ENCODE data around the gene TRPV2. TPM values are rescaled to one million over a fixed set of nuclear protein-coding genes. Genes with fewer than 3 reads are reported as not detected.

Gene TRPV2
- total and polyA plus RNA-seq, 7 donors: 1.6 to 10.3 (median 3.9) TPM

- no peak overlapping the region for H3K4me3 ChIP-seq
- TF ChIP-seq CTCF (IDR thresholded peaks at IDR 0.05): no peak
- peaks cover 2 to 4% of the 10 kb centered on the region in 2 donors for H3K36me3 ChIP-seq (ENCODE audit: insufficient read depth in 1 of 2, low read depth in 1 of 2)
- H3K4me1 ChIP-seq: no peaks in the 10 kb centered on the region
- ATAC-seq: no peak
- intact Hi-C loops (cut with DNase I): loop anchor here (1.0 to 5.0 kb wide), 4 partner anchors 67 to 134 kb away; no protein-coding TSS in a partner anchor
- DNase-seq: no peak
- H3K27me3 ChIP-seq (ENCODE audit: insufficient read depth in 3 of 3, low read length in 2 of 3): no peaks in the 10 kb centered on the region
- WGBS, 3 donors: 75 to 82% (median 81%) methylated on average over 4 of the region's 4 CpGs
- H3K9me3 ChIP-seq: no peaks in the 10 kb centered on the region
- H3K27ac ChIP-seq: no peak overlapping the region
These were observed 38.1 kb downstream of the TRPV2 start for GRCh38 chr17:16453493-16453851.

GRCh38 chr17:16455997-16456741, 40.8 kb downstream of the TRPV2 start:
- ATAC-seq (no peak), DNase-seq (no peak)
- Histone ChIP-seq H3K27me3 (ENCODE audit: insufficient read depth in 3 of 3, low read length in 2 of 3) (no peaks in the 10 kb centered on the region), H3K36me3 (ENCODE audit: insufficient read depth in 1 of 2, low read depth in 1 of 2) (no peaks in the 10 kb centered on the region), H3K4me1 (no peaks in the 10 kb centered on the region), H3K9me3 (no peaks in the 10 kb centered on the region), H3K27ac (no peak overlapping the region), H3K4me3 (no peak overlapping the region)
- WGBS, 3 donors: 90 to 92% (median 92%) methylated on average over 5 of the region's 5 CpGs
- TF ChIP-seq CTCF (IDR thresholded peaks at IDR 0.05): no peak
- intact Hi-C loops (cut with DNase I): no loop called here

DNA sequence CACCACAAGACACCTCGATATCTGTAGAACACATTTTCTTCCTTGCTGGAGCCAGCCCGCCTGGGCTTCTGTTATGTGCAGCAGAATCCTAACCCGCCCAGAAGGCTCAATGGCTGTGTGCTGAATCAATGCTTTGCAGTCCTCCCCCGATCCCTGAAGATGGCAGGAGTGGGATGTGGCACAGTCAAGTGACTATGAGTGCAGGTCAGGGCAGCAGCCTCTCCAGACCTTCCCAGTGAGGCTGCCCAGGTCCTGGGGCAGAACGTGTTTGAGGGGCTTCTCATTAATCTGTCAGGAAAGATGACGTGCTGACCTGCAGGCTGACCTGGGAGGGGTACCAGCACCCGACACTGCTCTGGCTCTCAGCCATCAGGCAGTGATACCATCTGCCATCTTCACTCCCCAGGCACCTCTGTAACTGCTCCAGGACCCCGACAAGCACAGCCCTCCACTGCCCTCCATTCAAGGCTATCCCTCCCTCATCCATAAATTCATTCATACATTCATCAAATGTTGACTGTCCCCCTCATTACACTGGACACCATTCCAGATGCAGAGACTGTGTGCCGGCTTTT, 41.5 kb downstream of the TRPV2 start:
- no peaks in the 10 kb centered on the region for H3K27me3 ChIP-seq (ENCODE audit: insufficient read depth in 3 of 3, low read length in 2 of 3)
- WGBS, 3 donors: 90 to 91% (median 90%) methylated on average over 9 of the region's 9 CpGs

GRCh38 chr17:16459271-16459670, 43.9 kb downstream of the TRPV2 start:
- WGBS, 3 donors: 80 to 93% (median 84%) methylated on average over 11 of the region's 11 CpGs
- intact Hi-C loops (cut with DNase I): no loop called here
- no peak overlapping the region for H3K4me3 ChIP-seq
- no peaks in the 10 kb centered on the region for H3K9me3 ChIP-seq
- H3K27ac ChIP-seq: no peak overlapping the region
- no peak for TF ChIP-seq CTCF (IDR thresholded peaks at IDR 0.05)
- no peaks in the 10 kb centered on the region for H3K36me3 ChIP-seq (ENCODE audit: insufficient read depth in 1 of 2, low read depth in 1 of 2)
- ATAC-seq (no peak), DNase-seq (no peak)
- no peaks in the 10 kb centered on the region for H3K4me1 ChIP-seq
- H3K27me3 ChIP-seq (ENCODE audit: insufficient read depth in 3 of 3, low read length in 2 of 3): no peaks in the 10 kb centered on the region

More for the DNA sequence above, 41.5 kb downstream of the TRPV2 start:
- DNase-seq: no peak
- Histone ChIP-seq H3K4me3 (no peak overlapping the region), H3K27ac (no peak overlapping the region), H3K9me3 (no peaks in the 10 kb centered on the region), H3K4me1 (no peaks in the 10 kb centered on the region), H3K36me3 (ENCODE audit: insufficient read depth in 1 of 2, low read depth in 1 of 2) (no peaks in the 10 kb centered on the region)
- no peak for TF ChIP-seq CTCF (IDR thresholded peaks at IDR 0.05)
- intact Hi-C loops (cut with DNase I): no loop called here
- no peak for ATAC-seq
